ENCODE data around the gene ZNF423.
A peak's percentile ranks its signal among the peaks of the same experiment; 100 is the strongest.

The ZNF423 gene

GRCh38 chr16:49594153-49594552 lies 261.8 kb downstream of the ZNF423 start:
- DNase-seq: no peak

GRCh38 chr16:49593424-49594040 lies 262.4 kb downstream of the ZNF423 start:
- DNase-seq: peak; percentile 16

DNA sequence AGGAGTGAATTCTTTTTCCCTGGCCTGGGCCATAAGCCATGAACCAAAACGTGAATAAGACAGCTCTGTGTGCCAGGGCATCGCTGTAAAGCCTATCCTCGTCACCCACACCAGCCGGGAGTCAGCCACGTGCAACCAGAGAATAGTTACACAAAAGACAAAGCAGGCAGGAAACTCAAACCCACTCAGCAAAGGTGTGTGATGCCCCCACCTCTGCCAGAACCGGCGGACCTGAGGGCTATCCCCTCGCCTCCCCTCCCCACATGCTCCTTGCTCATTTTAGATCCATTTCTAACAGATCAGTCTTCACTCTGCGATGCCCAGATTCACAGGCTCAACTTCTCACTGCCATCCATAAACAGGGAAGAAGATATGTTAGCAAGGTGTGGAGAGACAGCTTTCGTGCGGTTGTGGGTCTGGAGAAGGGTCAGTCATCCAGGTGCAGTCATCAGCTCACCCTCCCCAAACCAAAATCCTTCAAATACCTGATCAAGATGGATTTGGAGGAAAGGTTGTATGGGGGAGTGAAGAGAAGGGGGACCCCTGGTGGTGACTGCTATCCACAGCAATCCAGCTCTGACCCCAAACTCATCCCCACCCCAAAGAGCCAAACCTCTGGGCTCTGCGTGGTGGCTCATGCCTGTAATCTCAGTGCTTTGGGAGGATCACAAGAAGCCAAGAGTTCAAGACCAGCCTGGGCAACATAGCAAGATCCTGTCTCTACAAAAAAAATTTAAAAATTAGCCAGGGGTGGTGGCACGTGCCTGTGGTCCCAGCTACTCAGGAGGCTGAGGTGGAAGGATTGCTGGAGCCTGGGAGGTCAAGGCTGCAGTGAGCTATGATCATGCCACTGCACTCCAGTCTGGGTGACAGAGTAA lies 263.1 kb downstream of the ZNF423 start:
- peak; percentile 31 for DNase-seq

- DNase-seq: peak; percentile 4
Observed at GRCh38 chr16:49590166-49590871, 265.6 kb downstream of the ZNF423 start.

- no peak for DNase-seq
Observed at GRCh38 chr16:49589544-49590031, 266.3 kb downstream of the ZNF423 start.

DNA sequence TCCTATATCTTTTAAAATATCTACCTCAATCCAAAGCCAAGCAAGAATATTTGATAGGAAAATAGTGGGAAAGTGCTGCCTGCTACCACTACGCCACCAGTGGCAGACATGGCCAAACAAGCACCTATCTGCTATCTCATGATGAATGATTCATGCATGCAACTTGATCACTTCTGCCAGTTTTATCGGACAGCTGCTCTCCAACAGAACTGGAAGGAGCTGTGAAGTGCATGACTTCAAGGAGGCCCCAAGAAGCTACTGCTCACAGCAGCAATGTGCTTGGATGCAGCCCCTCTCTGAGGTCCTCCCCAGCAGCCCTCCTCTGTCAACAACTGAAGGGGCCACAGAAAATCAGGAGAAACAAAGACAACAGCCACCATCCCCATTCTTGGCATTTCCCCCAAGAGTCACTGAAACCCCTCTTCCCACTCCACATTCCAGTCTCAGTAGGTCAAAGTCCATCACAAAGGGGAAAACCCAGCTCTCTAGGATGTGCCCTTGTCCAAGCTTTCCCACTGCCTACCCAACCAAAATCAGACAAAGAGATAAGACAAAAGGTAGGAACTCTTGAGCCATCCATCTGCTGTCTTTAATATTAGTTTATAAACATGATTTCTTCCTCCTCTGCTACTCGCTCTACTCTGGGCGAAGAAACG lies 267.1 kb downstream of the ZNF423 start:
- DNase-seq: peak; percentile 3

DNA sequence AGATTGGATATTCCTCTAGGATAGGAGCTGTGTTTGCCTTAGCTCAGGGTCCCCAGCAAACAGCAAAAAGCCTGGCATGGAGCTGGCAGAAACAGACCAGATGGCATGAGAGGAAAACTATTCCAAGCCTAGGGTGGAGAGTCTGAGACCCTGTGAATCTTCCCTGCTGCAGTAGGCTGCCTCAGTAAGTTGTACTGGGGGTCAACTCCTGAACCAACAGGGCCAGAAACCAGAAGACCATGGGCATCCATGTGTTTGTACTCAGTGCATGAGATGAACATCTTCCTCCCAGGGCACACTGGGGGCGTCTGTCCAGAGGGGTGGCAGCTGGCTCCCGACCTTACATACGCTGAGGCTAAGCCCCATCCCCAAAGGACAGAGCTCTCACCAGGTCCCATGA lies 267.9 kb downstream of the ZNF423 start:
- DNase-seq: peak; percentile 4

DNA sequence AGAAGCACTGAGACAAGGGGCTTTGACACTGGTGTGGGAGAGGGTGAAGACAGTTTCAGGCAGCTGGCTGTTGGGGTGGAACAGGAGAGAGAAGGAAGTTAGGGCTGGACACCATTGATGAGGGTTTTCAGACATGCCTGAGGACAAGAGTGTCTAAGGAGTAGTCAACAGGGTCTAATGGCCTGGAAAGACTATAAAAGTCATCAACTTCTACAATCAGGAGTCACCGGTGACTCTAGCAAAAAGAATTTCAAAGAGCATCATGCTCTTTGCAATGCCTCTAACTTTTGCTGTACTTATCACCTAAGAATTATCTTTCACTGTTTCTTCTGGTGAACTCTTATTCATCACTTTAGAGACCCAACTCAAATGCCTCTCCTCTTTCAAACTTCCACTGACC lies 268.4 kb downstream of the ZNF423 start:
- DNase-seq: no peak

DNA sequence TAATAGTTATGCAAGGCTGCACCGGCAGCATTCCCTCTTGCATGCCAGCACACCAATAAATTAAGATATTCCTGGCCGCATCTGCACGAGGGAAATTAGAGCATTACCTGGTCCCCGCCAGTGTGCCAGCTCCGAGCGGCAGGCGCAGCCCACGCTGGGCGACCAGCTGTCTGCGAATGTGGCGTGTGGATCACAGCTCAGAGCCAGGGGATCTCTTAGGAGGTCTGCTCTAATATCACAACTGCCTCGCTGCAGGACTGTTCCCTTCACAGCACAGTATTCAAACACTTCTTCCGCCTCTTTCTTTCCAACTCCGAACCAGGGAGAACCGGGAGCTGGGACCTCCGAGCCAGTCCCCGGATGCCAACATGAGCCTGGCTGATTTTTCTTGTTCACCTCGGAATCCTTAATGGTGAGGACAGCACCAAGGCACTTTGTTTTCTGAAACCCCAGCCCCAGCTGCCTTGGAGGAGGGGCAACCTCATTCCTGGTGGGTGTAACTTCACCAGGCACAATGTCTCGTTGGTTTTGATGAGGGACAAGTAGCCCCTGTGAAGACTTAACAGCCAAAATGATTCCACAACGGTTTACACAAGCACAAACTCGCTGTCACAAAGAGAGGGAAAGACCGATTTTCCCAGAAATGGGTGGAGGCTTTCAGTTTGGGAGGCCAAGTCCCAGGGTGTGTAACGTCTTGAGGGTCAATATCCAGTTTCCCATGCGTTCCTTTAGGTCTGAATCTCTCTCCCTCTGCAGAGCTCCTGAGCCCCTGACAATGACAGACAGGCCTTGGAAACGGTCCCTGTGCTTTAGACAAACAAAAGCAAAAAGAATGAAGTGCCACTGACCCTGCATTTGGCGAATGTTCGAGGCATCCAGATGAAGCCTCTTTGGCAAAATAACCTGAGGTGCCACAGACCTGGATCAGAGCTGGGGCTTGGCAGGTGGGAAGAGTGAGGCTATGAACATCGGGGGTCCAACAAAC lies 269.2 kb downstream of the ZNF423 start:
- no peak for DNase-seq

- no peak for DNase-seq
Observed at GRCh38 chr16:49585143-49585832, 270.6 kb downstream of the ZNF423 start.

DNA sequence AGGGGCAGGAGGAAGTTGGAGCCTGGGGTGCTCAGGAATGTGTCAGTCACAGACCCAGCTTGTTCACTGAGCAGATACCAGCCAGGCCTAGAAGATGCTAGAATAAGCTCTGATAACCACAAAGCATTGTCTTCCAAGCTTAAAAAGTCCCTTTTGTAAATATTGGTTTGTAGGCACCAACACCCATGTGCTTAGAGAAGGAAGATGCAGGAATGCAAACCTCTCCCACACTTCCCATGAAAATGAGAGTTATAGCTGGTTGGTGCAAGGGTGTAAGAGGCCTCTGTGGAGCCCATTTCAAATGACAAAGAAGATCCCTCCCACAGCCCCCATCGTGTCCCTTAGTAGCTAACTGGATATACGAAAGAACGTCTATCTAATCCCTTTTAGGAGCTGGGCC lies 272.0 kb downstream of the ZNF423 start:
- DNase-seq: no peak

DNA sequence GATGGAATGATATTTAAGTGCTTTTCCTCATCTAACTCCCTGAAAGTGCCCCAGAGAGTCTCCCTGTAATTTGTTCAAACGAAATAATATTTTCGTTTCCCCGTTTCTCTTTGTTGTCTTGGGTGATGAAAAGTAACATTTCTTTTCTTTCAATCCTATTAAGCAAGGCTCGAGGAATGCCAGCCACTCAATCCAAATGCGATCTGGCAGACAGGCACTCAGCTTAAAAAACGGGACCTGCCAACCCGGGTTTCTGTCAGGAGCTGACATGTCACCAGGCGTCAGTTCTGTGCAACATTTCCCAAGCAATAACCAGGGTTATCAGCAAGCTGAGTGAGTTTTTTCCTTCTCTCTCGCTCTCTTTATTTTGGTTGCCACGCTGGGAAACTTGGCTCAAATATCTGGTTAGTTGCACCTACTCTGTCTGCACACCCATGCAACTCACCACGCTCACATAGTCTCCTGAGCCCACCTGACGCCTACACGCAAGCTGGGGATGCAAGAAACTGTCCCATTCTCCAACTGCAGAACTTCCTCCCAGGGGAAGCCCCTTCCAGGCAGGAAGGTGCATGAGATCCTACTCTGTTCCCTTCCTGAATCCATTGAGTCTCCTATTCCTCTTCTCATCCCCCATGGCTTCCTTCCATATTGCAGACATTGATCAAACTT lies 274.1 kb downstream of the ZNF423 start:
- DNase-seq: no peak

DNA sequence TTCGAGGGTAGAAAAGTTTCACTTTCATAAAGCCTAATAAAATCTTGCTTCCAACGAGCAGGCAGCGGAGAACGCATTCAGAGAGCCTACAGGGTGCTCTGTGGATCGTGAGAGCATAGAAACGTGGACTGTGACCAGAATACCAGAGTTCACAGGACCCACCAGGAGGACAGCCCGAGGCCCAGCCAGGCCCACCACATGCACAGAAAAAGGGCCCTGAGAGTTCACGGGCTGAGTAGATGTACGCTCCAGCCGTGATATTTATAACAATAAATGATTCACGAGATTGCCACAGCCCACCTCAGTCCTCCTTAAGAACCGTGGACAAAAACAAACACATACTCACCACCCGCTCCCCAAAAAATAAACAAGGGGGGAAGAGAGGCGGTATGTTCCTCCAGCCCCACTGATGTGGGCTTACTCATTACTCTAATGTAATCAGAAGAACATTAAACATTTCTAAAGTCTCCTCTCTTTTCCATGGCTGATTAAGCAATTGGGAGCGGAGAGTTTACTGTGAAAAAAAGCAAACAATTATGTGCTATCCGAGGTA lies 275.1 kb downstream of the ZNF423 start:
- no peak for DNase-seq

DNA sequence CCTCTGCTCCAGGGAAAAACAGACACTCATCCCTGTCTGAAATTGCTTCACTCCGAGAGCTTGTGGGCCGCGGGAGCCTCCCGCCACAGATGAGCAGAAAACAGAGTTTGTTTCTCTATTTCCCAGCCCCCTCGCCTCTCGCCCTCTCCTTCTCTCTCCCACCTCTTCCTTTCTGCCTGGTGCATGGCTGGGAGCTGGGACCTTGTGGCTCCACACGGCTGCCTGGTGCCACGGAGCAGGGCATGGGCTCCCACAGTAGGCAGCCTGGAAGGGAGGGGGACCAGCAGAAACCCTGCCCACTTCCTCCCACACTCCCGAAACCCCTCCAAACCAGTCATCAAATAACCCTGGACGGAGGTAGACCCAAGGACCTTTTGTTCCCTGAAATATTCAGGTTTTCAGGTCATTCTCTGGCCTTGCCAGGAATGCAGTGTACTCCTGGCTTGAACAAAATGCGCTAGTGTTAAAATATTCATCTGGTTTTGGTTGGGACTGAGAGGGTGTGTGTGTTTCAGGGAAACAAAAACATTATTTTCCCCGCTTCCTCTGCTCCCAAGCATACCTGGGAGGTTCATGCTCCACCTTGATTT lies 277.4 kb downstream of the ZNF423 start:
- DNase-seq: no peak

GRCh38 chr16:49578018-49578417 lies 277.9 kb downstream of the ZNF423 start:
- no peak for DNase-seq

DNA sequence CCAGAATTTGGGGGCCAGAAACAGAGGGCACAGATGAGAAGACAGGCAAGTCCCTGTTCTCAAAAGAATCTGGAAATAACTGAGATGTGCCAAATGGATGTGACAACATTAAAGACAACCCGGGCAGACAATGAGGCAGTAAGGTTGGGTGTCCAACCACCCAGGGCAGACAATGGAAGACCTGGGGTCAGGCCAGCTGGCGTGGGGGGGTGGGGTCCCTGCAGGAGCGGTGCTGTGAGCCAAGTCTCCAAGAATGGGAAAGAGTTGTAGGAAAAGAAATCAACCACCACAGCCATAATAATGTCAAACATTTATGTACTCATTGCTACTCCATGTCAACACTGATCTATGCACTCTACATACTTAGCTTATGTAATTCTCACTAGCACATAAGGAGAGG lies 279.0 kb downstream of the ZNF423 start:
- no peak for DNase-seq

DNA sequence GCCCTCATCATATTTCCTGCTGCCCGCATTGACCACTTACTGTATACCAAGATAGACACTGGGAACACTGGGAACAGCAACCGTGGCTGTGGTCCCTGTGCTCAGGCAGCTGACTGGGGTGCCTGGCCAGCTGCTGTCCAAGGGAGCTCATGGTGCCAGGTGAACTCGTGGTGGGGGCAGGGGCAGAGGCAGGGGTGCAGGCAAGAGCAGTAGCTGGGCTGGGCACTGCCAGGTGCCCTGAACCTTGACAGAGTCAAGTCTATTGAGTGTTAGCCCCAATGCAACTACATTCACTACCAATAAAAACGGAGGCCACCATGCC lies 279.8 kb downstream of the ZNF423 start:
- DNase-seq: no peak

DNA sequence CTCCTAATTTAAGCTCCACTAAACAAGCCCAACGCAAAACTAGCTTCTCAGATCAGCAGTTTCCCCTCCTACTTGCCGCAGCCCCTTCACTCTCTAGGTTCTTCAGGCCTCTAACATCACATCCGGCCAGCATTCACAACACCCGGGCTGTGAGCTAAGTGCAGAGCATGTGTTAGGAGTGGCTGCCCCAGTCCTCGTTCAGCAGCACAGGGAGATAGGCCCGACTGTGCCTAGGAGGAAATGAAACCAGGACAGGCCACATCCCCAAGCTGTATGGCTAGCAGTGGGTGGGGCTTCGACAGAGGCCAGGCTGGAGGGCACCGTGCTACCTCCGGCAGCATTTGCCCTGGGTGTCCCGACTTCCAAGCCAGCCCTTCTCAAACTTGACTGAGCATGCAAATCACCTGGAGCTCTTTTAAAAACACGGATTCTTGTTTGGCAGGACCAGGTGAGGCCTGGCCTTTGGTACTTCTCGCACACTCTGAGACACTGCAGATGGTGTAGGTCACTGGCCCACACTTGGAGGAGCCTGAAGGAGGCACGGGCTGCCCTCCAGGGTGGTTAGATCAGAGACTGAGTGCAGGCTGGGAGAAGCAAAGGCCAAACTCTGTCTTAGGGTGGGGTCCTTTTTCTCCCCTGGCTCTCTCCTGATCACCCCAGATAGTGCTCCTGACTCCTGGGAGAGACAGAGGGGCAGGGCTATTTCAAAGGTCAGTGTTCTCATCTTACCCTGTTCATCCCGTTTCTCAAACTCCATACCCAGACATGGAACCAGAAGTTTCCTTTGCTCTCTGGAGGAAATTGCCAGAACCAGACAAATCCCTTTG lies 280.4 kb downstream of the ZNF423 start:
- no peak for DNase-seq

DNA sequence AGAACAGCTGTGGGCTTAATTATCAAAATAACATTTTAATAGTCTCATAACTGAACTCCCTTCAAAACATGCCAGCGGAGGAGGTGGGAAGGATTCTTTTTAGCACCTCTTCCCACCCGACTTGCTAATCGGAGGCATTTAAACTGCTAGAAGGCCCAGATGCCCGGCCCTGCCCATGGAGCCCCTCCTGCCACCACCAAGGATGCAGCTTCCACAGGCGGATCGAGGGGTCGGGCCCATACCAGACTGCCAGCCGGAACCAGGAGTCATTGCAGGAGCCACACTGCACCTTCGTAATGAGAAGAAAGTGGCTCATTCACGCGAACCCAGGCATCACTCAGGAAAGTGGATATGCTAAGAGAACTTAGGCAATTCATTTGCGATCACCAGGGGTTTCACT lies 281.1 kb downstream of the ZNF423 start:
- no peak for DNase-seq

Data from activated CD4-positive, CD25-positive, alpha-beta regulatory T cell treated with anti-CD3 and anti-CD28 coated beads, Interleukin-2, amount 50 U/mL, for 72 hours (primary cell).